Left renal cortex interstitium (tissue), 4 donors: Measurements from ENCODE around the gene ERP27. TPM values are rescaled to one million over a fixed set of nuclear protein-coding genes. Genes with fewer than 3 reads are reported as not detected.

Source experiments
- DNase-seq, 4 donors: peaks; one replicate each; pipeline ENCODE4 v3.0.0-alpha.2; 2013; ENCODE audit warnings: low read depth in 4 of 4, low spot score in 2 of 4, missing footprints in 1 of 4
- polyA plus RNA-seq, 4 donors: library from polyadenylated mRNA; unstranded; fragments of 120-200 nt; gene quantifications; one replicate each; pipeline ENCODE4 v1.2.1, GENCODE V29; 2013; ENCODE audit not compliant: insufficient read length in 4 of 4

The ERP27 gene
- polyA plus RNA-seq, 4 donors, result 20.5 to 26.6 (median 25.7) TPM

- DNase-seq, result no peak
Measured at GRCh38 chr12:14960548-14961465, 22.5 kb upstream of the ERP27 start.

GRCh38 chr12:14959916-14960496, 21.7 kb upstream of the ERP27 start:
- no peak for DNase-seq

GRCh38 chr12:14959463-14959862, 21.1 kb upstream of the ERP27 start:
- DNase-seq, result no peak

GRCh38 chr12:14959126-14959440, 20.7 kb upstream of the ERP27 start:
- no peak for DNase-seq

- no peak for DNase-seq
Measured at GRCh38 chr12:14958361-14959125, 20.2 kb upstream of the ERP27 start.

GRCh38 chr12:14957551-14958168, 19.3 kb upstream of the ERP27 start:
- DNase-seq, result no peak

GRCh38 chr12:14956905-14957304, 18.6 kb upstream of the ERP27 start:
- DNase-seq, result no peak

GRCh38 chr12:14956024-14956891, 17.9 kb upstream of the ERP27 start:
- DNase-seq, result no peak

GRCh38 chr12:14954269-14954668, 15.9 kb upstream of the ERP27 start:
- no peak for DNase-seq

- DNase-seq, result no peak
Measured at GRCh38 chr12:14953752-14954151, 15.4 kb upstream of the ERP27 start.

GRCh38 chr12:14952299-14952921, 14.1 kb upstream of the ERP27 start:
- no peak for DNase-seq

- no peak for DNase-seq
Measured at GRCh38 chr12:14951851-14952250, 13.5 kb upstream of the ERP27 start.

- no peak for DNase-seq
Measured at GRCh38 chr12:14950982-14951746, 12.8 kb upstream of the ERP27 start.

GRCh38 chr12:14950421-14950820, 12.1 kb upstream of the ERP27 start:
- DNase-seq, result no peak

- no peak for DNase-seq
Measured at GRCh38 chr12:14949631-14950030, 11.3 kb upstream of the ERP27 start.

GRCh38 chr12:14948672-14949071, 10.3 kb upstream of the ERP27 start:
- DNase-seq, result peak in 2 of 4 donors; percentile 57 to 62

GRCh38 chr12:14946861-14947260, 8.5 kb upstream of the ERP27 start:
- no peak for DNase-seq

GRCh38 chr12:14946162-14946561, 7.8 kb upstream of the ERP27 start:
- no peak for DNase-seq
